ENCODE results near the gene PDE10A.

Gene PDE10A

GRCh38 chr6:165426892-165427291 is 236.1 kb downstream of the PDE10A start:
- no peak for DNase-seq (ENCODE audit: low read depth in 1 of 2, low spot score in 1 of 2)

GRCh38 chr6:165422192-165422591 is 240.8 kb downstream of the PDE10A start:
- DNase-seq (ENCODE audit: low read depth in 1 of 2, low spot score in 1 of 2) = no peak

- DNase-seq (ENCODE audit: low read depth in 1 of 2, low spot score in 1 of 2) = no peak
Measured at GRCh38 chr6:165417278-165417865, 245.7 kb downstream of the PDE10A start.

- no peak for DNase-seq (ENCODE audit: low read depth in 1 of 2, low spot score in 1 of 2)
Measured at GRCh38 chr6:165404697-165405096, 258.3 kb downstream of the PDE10A start.

- DNase-seq (ENCODE audit: low read depth in 1 of 2, low spot score in 1 of 2) = no peak
Measured at GRCh38 chr6:165404296-165404695, 258.7 kb downstream of the PDE10A start.

GRCh38 chr6:165403006-165403595 is 259.9 kb downstream of the PDE10A start:
- no peak for DNase-seq (ENCODE audit: low read depth in 1 of 2, low spot score in 1 of 2)

GRCh38 chr6:165401092-165401491 is 261.9 kb downstream of the PDE10A start:
- no peak for DNase-seq (ENCODE audit: low read depth in 1 of 2, low spot score in 1 of 2)

GRCh38 chr6:165390475-165390874 is 272.6 kb downstream of the PDE10A start:
- no peak for DNase-seq (ENCODE audit: low read depth in 1 of 2, low spot score in 1 of 2)

- no peak for DNase-seq (ENCODE audit: low read depth in 1 of 2, low spot score in 1 of 2)
Measured at GRCh38 chr6:165389534-165389933, 273.5 kb downstream of the PDE10A start.

GRCh38 chr6:165383323-165383722 is 279.7 kb downstream of the PDE10A start:
- no peak for DNase-seq (ENCODE audit: low read depth in 1 of 2, low spot score in 1 of 2)

GRCh38 chr6:165376100-165376499 is 286.9 kb downstream of the PDE10A start:
- DNase-seq (ENCODE audit: low read depth in 1 of 2, low spot score in 1 of 2) = no peak

- DNase-seq (ENCODE audit: low read depth in 1 of 2, low spot score in 1 of 2) = no peak
Measured at GRCh38 chr6:165365371-165365770, 297.7 kb downstream of the PDE10A start.

GRCh38 chr6:165345700-165346099 is 317.3 kb downstream of the PDE10A start:
- no peak for DNase-seq (ENCODE audit: low read depth in 1 of 2, low spot score in 1 of 2)

- no peak for DNase-seq (ENCODE audit: low read depth in 1 of 2, low spot score in 1 of 2)
Measured at GRCh38 chr6:165340532-165340931, 322.5 kb downstream of the PDE10A start.

GRCh38 chr6:165325609-165326008 is 337.4 kb downstream of the PDE10A start:
- DNase-seq (ENCODE audit: low read depth in 1 of 2, low spot score in 1 of 2) = no peak

- DNase-seq (ENCODE audit: low read depth in 1 of 2, low spot score in 1 of 2) = no peak
Measured at GRCh38 chr6:165321555-165322145, 341.4 kb downstream of the PDE10A start.

GRCh38 chr6:165321150-165321549 is 341.9 kb downstream of the PDE10A start:
- no peak for DNase-seq (ENCODE audit: low read depth in 1 of 2, low spot score in 1 of 2)

GRCh38 chr6:165317723-165318122 is 345.3 kb downstream of the PDE10A start:
- no peak for DNase-seq (ENCODE audit: low read depth in 1 of 2, low spot score in 1 of 2)

GRCh38 chr6:165308926-165309731 is 353.9 kb downstream of the PDE10A start, which contains the start of gene C6orf118:
Gene C6orf118, minus strand, starts transcription at chr6:165309605. Its CDS starts 19 bp downstream, at chr6:165309586.
- DNase-seq (ENCODE audit: low read depth in 1 of 2, low spot score in 1 of 2) = no peak

- DNase-seq (ENCODE audit: low read depth in 1 of 2, low spot score in 1 of 2) = no peak
Measured at GRCh38 chr6:165306955-165307354, 356.1 kb downstream of the PDE10A start.

- DNase-seq (ENCODE audit: low read depth in 1 of 2, low spot score in 1 of 2) = no peak
Measured at GRCh38 chr6:165301372-165302246, 361.4 kb downstream of the PDE10A start.
